ENCODE results near the gene COCH. TPM values are rescaled to one million over a fixed set of nuclear protein-coding genes. Genes with fewer than 3 reads are reported as not detected.

Gene COCH
- total RNA-seq, 2 experiments from 2014 or later: not detected

GRCh38 chr14:30842431-30842830 is 31.9 kb upstream of the COCH start:
- intact Hi-C loops (cut with DNase I, micrococcal nuclease): no loop called here

GRCh38 chr14:30848449-30849240 is 25.7 kb upstream of the COCH start:
- Histone ChIP-seq H3K4me1 (ENCODE audit: insufficient read depth, low read length) (no peaks in the 10 kb centered on the region), H3K4me3 (ENCODE audit: low read length) (no peak overlapping the region), H3K27ac (ENCODE audit: low read depth in 1 of 2, low read length in 2 of 2) (no peak overlapping the region), H3K9me3 (ENCODE audit: control insufficient read depth in 1 of 2, insufficient read depth in 1 of 2, low read length in 2 of 2) (no peaks in the 10 kb centered on the region), H3K36me3 (ENCODE audit: insufficient read depth, low read length) (no peaks in the 10 kb centered on the region), H3K27me3 (ENCODE audit: control insufficient read depth in 1 of 2, insufficient read depth in 2 of 2, low read length in 2 of 2) (peaks cover 0 to 9% of the 10 kb centered on the region in 2 experiments)
- no peak overlapping the region for H3K27ac Mint-ChIP-seq
- H3K4me1 Mint-ChIP-seq (ENCODE audit: low read depth): no peaks in the 10 kb centered on the region
- H3K27me3 Mint-ChIP-seq: peaks cover 46% of the 10 kb centered on the region
- POLR2A ChIA-PET: no interaction called here
- CTCF ChIA-PET: no interaction called here
- no peak overlapping the region for H3K4me3 Mint-ChIP-seq
- intact Hi-C loops (cut with DNase I, micrococcal nuclease): no loop called here
- H3K9me3 Mint-ChIP-seq: no peaks in the 10 kb centered on the region
- no peak for TF ChIP-seq CTCF (IDR thresholded peaks at IDR 0.05)
- H3K36me3 Mint-ChIP-seq (ENCODE audit: low read depth): no peaks in the 10 kb centered on the region
- ATAC-seq (ENCODE audit: poor library complexity) (no peak), DNase-seq (no peak)

More at GRCh38 chr14:30842431-30842830, 31.9 kb upstream of the COCH start:
- TF ChIP-seq CTCF (IDR thresholded peaks at IDR 0.05): no peak
- Histone ChIP-seq H3K9me3 (ENCODE audit: control insufficient read depth in 1 of 2, insufficient read depth in 1 of 2, low read length in 2 of 2) (no peaks in the 10 kb centered on the region), H3K4me3 (ENCODE audit: low read length) (no peak overlapping the region), H3K27me3 (ENCODE audit: control insufficient read depth in 1 of 2, insufficient read depth in 2 of 2, low read length in 2 of 2) (no peaks in the 10 kb centered on the region), H3K27ac (ENCODE audit: low read depth in 1 of 2, low read length in 2 of 2) (no peak overlapping the region), H3K4me1 (ENCODE audit: insufficient read depth, low read length) (no peaks in the 10 kb centered on the region), H3K36me3 (ENCODE audit: insufficient read depth, low read length) (no peaks in the 10 kb centered on the region)
- no peak overlapping the region for H3K27ac Mint-ChIP-seq
- H3K4me3 Mint-ChIP-seq: no peak overlapping the region
- no peak for ATAC-seq (ENCODE audit: poor library complexity)
- H3K36me3 Mint-ChIP-seq (ENCODE audit: low read depth): no peaks in the 10 kb centered on the region
- ChIA-PET CTCF (no interaction called here), POLR2A (no interaction called here)
- no peaks in the 10 kb centered on the region for H3K4me1 Mint-ChIP-seq (ENCODE audit: low read depth)
- peaks cover 17% of the 10 kb centered on the region for H3K27me3 Mint-ChIP-seq
- no peak for DNase-seq
- H3K9me3 Mint-ChIP-seq: no peaks in the 10 kb centered on the region

- no peaks in the 10 kb centered on the region for H3K4me1 Mint-ChIP-seq (ENCODE audit: low read depth)
- Histone ChIP-seq H3K36me3 (ENCODE audit: insufficient read depth, low read length) (no peaks in the 10 kb centered on the region), H3K9me3 (ENCODE audit: control insufficient read depth in 1 of 2, insufficient read depth in 1 of 2, low read length in 2 of 2) (no peaks in the 10 kb centered on the region), H3K4me1 (ENCODE audit: insufficient read depth, low read length) (no peaks in the 10 kb centered on the region), H3K27ac (ENCODE audit: low read depth in 1 of 2, low read length in 2 of 2) (no peak overlapping the region), H3K27me3 (ENCODE audit: control insufficient read depth in 1 of 2, insufficient read depth in 2 of 2, low read length in 2 of 2) (peaks cover 0 to 9% of the 10 kb centered on the region in 2 experiments), H3K4me3 (ENCODE audit: low read length) (no peak overlapping the region)
- intact Hi-C loops (cut with DNase I, micrococcal nuclease): no loop called here
- DNase-seq (peak in 1 of 14 experiments; percentile 2), ATAC-seq (ENCODE audit: poor library complexity) (no peak)
- no peaks in the 10 kb centered on the region for H3K36me3 Mint-ChIP-seq (ENCODE audit: low read depth)
- H3K9me3 Mint-ChIP-seq: no peaks in the 10 kb centered on the region
- H3K27ac Mint-ChIP-seq: no peak overlapping the region
- TF ChIP-seq CTCF (IDR thresholded peaks at IDR 0.05): no peak
- CTCF ChIA-PET: no interaction called here
- H3K27me3 Mint-ChIP-seq: peaks cover 53% of the 10 kb centered on the region
- POLR2A ChIA-PET: no interaction called here
- no peak overlapping the region for H3K4me3 Mint-ChIP-seq
Observed at GRCh38 chr14:30849354-30849753, 25.0 kb upstream of the COCH start.
